Activated CD4-positive, alpha-beta T cell treated with anti-CD3 and anti-CD28 coated beads, Interleukin-10, Interleukin-2, amounts not matched to agents 100 ng/mL and 50 ng/mL, durations not matched to agents 16 hours and 8 hours (primary cell): ENCODE results near the gene CACFD1.
A peak's percentile ranks its signal among the peaks of the same experiment; 100 is the strongest.

Experiments
- DNase-seq: peaks from one replicate; pipeline ENCODE4 v3.0.0-alpha.2; 2020

CACFD1 gene

DNA sequence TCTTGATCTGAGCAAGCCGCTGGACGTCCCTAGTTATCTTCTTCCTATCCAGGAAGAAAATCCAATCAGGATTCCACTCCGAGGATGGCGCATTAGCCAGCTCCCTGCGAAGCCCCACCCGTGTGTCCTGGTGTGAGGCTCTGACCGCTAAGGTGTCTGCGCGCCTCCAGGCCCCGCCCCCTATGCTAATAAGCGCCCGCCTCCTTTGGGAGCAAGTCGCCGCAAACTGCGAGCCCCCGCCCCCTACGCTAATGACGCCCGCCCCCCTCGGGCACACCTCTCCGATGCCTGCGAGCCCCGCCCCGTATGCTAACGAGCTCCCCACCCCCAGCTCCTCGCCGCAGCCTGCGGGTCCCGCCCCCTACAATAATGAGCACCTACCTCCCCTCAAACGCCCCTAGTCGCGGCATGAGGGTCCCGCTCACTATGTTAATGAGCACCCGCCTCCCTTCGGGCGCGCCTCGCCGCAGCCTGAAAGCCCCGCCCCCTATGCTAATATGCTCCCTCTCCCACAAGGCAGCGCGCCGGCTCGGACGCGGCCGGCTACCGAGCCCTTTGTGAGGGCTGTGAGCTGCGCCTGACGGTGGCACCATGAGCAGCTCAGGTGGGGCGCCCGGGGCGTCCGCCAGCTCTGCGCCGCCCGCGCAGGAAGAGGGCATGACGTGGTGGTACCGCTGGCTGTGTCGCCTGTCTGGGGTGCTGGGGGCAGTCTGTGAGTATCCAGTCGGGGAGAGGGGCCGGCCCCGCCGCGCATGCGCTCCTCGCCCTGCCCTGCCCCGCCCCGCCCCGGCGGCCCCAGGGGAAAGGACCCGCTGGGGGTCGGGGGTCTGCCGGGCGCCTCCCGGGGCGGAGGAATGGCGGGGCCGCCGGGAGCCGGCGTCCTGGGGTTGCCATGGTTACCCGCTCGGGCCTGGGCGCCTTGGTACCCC, at the start of gene CACFD1:
Gene CACFD1 (plus strand): TSS at position 503 of the 929 bp plus-strand sequence. CDS start 89 bp downstream, at position 592.
- DNase-seq, result peak; percentile 89

DNA sequence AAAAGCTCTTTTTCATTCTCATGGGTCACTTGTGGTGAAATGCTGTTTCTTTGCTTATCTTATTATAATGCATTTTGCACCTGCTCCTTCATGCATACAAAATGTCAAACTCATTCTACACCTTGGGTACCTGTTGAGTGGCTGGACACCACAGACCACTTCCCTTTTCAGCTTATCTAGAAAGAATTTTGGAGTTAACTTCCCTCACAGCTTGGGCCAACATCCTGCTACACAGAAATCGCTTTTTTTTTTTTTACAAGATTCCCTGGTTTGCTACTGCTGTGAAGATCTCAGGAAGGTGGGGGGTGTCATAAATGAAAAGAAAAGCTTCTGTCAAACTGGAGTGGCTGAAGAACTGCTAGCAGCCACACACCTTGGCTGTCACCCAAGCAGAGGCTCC, 44.6 kb upstream of the CACFD1 start:
- no peak for DNase-seq

GRCh38 chr9:133417541-133418461, 42.0 kb upstream of the CACFD1 start, which contains the start of gene REXO4:
TSS of gene REXO4 (minus strand) at chr9:133418010. CDS start at chr9:133417844, 166 bp downstream.
- peak; percentile 96 for DNase-seq

- no peak for DNase-seq
Measured at GRCh38 chr9:133419005-133419404, 40.8 kb upstream of the CACFD1 start.

DNA sequence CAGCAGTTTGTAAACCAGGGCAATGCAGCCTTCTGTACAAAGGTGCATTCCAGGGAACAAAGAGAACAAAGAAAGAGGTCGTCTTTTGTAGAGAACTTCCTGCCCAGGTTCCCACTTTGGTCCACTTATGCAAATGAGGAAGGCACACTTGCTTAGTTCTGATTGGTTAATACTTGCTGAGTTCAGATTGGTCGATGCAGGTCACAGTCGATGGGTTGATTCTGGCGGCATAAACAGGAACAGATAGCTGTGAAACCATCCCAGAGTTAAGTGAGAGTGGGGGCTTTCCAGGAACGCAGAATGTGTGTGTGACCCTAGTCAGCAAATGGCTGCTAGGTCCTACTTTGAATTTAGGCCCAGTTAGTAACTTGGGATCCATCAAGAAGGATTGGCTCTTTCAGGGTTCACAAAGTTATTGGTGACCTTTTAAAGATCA, 39.4 kb upstream of the CACFD1 start:
- peak; percentile 40 for DNase-seq

DNA sequence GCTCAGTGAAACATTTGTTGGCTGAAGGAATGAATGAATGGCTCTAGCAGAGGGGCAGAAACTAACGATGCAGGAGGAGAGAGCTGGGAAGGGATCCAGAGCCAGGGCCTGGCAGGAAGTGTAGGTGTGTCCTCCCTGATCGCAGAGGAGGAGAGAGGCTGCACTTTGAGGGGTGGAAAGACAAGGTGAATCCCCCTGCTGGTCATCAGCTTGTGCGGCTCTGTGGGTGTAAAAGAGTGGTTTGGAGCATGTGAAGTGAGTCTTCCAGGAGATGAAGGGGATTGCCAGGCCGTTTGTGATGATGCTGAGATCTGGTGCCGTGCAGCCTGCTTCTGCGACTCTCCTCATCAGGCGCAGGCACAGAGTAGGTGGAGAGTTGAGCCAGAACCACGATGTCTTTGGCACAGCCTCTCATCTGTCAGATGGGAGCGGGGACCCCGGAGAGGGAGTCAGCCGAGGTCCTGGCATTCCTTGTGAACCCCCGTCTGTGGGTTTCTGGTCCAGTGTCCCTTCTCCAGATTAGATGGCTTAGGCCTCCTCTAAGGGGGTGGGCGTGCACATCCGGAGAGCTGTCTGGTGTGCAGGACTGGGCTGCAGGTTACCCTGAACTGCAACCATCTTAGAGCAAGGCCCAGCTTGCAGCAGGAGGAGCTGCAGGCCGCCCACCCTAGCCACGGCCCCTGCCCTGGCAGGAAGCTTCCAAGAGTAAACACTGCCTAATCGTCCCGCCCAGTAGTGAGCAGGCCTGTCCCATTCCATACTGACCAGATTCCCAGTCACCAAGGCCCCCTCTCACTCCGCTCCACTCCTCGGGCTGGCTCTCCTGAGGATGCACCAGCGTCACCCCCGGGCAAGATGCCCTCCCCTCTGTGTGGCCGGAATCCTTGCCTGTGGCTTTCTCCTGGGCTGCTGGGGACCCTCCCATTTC, 37.9 kb upstream of the CACFD1 start, which contains the start of gene ADAMTS13:
Gene ADAMTS13 (plus strand): TSS at position 753 of the 928 bp plus-strand sequence. CDS start 77 bp downstream, at position 830.
- DNase-seq, result peak; percentile 69

GRCh38 chr9:133423216-133423615, 36.6 kb upstream of the CACFD1 start:
- DNase-seq, result no peak

DNA sequence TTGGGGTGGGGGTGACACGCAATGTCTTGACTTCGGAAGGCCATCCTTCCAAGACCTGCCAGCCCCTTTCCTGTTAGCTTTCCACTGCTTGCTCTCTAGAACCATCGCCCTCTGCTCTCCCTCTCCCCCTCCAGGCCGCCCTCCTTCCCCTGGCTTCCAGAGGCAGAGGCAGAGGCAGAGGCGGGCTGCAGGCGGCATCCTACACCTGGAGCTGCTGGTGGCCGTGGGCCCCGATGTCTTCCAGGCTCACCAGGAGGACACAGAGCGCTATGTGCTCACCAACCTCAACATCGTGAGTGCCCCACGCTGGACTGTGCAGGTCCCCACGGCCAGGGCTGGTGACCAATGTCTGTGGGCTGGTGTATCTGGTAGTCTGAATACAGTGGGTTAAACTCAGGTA, 35.6 kb upstream of the CACFD1 start:
- no peak for DNase-seq

DNA sequence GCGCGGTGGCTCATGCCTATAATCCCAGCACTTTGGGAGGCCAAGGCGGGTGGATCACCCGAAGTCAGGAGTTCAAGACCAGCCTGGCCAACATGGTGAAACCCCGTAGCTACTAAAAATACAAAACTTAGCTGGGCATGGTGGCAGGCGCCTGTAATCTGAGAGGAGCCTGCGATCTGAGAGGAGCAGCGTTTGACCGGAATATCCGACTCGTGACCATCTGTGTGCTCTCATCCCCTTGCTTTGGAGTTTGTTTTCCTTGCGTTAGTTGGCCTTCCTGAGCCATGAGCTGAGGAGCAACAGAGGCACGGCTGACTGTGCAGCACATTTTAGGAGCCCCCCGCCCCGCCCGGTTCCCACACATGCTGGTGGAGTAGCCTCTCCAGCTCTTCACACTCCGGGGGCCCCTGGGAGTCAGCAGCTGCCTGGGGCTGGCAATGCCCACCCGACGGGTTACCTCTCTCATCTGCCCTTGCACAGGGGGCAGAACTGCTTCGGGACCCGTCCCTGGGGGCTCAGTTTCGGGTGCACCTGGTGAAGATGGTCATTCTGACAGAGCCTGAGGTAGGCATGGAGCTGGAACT, 34.6 kb upstream of the CACFD1 start:
- DNase-seq, result no peak

DNA sequence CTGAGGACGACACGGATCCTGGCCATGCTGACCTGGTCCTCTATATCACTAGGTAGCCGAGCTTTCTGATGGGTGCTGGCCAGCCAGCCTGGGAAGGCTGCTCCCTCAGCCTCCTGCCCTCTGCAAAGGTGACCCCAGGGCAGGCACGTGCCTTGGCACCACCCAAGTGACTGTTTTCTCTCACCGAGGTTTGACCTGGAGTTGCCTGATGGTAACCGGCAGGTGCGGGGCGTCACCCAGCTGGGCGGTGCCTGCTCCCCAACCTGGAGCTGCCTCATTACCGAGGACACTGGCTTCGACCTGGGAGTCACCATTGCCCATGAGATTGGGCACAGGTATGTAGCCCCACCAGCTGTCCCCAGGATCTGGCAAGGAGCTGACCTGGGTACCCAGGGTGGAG, 33.8 kb upstream of the CACFD1 start:
- DNase-seq, result no peak

DNA sequence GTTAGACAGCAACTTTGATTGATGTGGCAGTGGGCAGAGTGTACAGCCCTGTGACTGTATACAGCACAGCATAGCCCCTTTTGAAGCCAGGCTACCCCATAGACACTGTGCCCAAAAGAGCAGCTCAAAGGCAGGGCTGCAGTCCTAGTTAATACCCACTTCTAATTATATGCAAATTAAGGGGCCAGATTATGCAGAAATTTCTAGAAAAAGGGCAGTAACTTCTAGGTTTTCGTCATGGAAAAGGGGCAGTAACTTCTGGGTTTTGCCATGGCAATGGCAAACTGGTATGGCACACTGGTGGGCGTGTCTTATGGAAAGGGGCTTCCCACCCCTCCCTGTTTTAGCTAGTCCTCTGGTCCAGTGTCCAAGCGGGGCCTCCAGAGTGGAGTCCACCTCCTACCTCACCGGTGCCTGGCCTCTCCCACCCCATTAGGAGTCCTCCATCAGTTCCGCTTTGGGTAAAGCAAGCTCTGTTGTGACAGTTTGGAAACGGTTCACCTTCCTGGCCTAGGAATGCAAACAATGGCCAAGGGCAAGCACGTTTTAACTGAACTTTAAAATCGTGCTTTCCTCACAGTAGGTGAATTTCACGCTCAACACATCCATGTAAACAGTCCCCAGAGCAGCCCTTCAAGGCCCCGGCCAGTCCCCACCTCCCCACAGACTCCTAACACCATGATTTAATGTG, 32.0 kb upstream of the CACFD1 start:
- no peak for DNase-seq

- DNase-seq, result no peak
Measured at GRCh38 chr9:133428617-133429101, 31.1 kb upstream of the CACFD1 start.

DNA sequence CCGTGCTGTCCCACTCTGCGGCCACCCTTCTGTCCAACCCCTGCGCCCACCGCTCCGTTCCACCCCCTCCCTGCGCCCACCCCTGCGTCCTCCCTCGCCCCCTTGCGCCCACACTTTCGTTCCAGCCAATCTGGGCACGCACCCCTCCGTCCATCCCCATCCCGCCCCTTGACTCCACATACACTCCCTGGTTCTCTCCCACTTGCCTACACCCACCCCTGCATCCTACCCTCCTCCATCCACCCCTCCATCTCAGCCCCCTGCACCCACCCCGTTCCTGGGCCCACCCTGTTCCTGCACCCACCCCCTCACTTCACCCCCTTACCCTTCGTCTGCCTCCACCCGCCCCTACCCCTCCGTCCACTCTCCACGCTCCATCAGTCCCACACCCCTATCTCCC, 30.6 kb upstream of the CACFD1 start:
- no peak for DNase-seq

- DNase-seq, result no peak
Measured at GRCh38 chr9:133429641-133430161, 30.1 kb upstream of the CACFD1 start.

DNA sequence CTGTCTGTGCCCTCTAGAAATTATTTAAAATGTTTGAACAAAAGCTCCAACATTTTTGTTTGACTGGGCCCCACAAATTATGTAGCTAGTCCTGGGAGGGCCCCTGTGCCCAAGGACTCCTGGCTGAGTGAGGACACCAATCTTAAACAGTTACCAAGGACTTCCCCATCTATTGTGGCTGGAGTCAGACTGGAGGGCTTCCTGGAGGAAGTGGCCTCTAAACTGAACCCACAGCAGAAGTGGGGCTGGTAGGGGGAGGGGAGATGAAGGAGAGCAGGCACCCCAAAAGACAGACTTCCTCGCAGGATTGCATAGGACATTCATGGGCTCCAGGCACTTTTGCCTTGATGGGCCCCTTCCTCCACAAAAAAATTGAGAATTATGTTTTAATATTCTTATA, 29.5 kb upstream of the CACFD1 start:
- no peak for DNase-seq

DNA sequence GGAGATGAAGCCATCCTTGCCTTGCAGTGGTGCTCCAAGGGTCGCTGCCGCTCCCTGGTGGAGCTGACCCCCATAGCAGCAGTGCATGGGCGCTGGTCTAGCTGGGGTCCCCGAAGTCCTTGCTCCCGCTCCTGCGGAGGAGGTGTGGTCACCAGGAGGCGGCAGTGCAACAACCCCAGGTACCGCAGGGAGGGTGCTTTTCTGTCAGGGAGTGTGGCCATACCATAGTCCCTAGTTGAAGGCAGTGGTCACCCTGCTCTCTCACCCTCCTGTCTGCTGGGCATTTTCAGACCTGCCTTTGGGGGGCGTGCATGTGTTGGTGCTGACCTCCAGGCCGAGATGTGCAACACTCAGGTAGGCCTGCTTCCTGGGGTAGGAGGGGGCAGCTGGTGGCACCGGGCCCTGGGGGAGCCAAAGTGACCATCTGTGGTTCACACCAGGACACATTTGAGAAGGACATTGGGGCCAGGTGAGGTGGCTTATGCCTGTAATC, 26.4 kb upstream of the CACFD1 start:
- DNase-seq, result no peak

DNA sequence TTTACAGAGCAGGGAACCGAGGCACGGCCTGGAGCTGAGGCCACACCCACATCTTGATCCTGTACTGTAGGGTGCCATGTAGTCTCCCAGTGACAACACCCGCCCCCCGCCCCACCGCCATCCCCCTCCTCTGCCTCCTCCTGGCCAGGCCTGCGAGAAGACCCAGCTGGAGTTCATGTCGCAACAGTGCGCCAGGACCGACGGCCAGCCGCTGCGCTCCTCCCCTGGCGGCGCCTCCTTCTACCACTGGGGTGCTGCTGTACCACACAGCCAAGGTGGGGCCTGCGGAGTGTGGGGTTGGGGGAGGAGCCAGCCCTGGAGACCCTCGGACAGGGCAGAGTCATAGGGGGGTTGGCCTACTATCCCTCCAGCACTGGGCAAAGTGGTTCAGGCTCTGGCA, 23.1 kb upstream of the CACFD1 start:
- no peak for DNase-seq

DNA sequence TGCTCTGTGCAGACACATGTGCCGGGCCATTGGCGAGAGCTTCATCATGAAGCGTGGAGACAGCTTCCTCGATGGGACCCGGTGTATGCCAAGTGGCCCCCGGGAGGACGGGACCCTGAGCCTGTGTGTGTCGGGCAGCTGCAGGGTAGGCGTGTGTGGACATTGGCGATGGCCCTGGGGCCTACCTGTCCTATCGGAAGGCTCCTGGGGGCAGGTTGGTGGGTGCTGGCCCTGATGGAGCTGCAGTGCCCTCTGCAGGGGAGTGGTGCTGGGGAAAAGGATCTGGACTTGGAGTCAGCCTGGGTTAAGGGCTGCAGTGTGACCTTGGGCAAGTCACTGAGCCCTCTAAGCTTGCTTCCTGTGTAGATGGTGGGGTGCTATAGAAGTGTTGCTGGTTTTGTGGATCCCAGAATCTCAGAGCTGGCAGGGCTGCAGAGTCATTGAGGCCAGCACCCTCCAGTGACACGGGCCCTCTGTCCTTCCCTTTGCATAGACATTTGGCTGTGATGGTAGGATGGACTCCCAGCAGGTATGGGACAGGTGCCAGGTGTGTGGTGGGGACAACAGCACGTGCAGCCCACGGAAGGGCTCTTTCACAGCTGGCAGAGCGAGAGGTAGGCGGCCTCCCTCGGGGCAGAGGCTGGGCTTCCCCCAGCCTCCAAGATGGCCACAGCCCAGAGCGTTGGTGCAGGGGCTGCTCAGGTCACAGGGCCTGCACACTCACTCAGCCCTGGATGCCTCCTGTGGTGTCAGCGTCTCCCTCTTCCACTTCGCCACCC, 21.8 kb upstream of the CACFD1 start:
- no peak for DNase-seq

GRCh38 chr9:133439337-133439736, 20.4 kb upstream of the CACFD1 start:
- no peak for DNase-seq

DNA sequence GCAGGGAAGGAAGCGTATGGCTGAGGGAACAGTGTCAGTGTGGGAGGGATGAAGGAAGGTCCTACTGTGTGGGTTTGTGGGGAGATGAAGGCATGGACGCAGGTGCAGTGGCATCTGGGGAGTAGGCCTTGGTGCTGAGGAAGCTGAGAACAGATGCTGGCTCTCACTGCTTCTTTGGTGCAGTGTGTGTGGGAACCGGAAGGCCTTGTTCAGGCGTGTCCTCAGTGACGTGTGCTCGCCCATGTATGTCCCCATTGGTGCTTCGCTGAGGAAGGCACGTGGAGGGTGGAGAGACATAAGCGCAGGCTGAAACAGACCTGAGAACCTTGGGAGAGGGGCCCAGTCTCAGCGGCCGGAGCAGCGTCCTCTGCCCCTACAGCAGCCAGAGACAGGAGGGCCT, 18.9 kb upstream of the CACFD1 start:
- DNase-seq, result no peak
